KBM-7 (cell line): Measurements from ENCODE around the gene GP1BB.

Experiments
- DNase-seq: peaks from one replicate; pipeline ENCODE4 v3.0.0-alpha.2; 2015
- in situ Hi-C: fragments of 300-500 bp; cut with MboI; formaldehyde crosslinking; loops from 2 replicates; pipeline ENCODE4 v1.14.3; 2020; ENCODE audit warnings: low sequenced_read_pairs, low pct_unique_long_range_greater_than_20kb, mixed read lengths

The GP1BB gene

DNA sequence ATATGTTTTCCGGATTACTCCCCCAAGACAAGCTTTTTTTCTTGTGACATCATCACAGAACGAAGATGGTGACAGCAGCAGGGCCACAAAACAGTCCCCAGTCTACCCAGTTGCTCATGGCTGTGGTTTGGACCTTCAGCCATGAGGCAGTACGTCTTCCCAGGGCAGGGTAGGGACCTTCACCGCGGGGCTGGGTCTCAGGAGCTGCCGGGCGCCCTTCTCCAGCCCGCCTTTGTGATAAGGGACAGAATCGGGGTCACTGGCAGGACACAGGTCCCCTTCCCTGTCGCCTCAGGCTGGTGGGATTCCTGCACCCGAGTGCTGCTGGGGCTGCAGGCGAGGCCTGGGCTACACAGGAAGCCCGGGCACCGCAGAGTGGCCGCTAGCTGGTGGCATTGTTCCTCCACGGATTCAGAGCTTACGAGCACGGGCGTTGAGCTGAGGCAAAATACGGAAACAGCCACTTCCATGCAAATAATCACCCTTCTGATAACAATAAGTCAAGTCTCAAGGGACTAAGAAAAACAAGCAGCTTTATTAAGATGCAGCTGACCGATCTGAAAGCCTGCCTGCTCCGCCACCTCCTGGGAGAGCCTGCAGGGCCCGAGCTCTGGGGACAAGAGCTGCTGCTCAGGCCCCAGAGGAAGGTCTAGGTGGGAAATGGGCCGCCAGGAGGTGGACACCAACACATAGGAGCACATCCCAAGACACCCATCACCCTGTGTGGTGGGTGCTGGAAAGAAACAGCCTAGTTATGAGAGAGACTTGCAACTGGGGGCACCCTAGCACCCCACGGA, 49.5 kb downstream of the GP1BB start:
- in situ Hi-C loops = no loop called here
- peak; percentile 61 for DNase-seq

GRCh38 chr22:19773470-19774040, 50.2 kb downstream of the GP1BB start:
- in situ Hi-C loops = no loop called here
- no peak for DNase-seq
